Measurements from ENCODE around the gene TMCO4.
"Not testable (repeated sequence)": the region's sequence is repeated elsewhere in the genome, so short reads cannot be mapped to it uniquely, and the experiment has no call there.

Gene TMCO4

GRCh38 chr1:19656134-19656779 is 143.5 kb downstream of the TMCO4 start:
- DNase-seq (ENCODE audit: low read depth) = no peak

- DNase-seq (ENCODE audit: low read depth) = no peak
Measured at GRCh38 chr1:19655718-19656080, 144.0 kb downstream of the TMCO4 start.

GRCh38 chr1:19654886-19655717 is 144.6 kb downstream of the TMCO4 start:
- no peak for DNase-seq (ENCODE audit: low read depth)

- peak; percentile 49 for DNase-seq (ENCODE audit: low read depth)
Measured at GRCh38 chr1:19654386-19654785, 145.3 kb downstream of the TMCO4 start.

GRCh38 chr1:19651141-19651737 is 148.5 kb downstream of the TMCO4 start:
- DNase-seq (ENCODE audit: low read depth) = peak; percentile 57

- no peak for DNase-seq (ENCODE audit: low read depth)
Measured at GRCh38 chr1:19650416-19651140, 149.1 kb downstream of the TMCO4 start.

- DNase-seq (ENCODE audit: low read depth) = no peak
Measured at GRCh38 chr1:19648689-19649088, 151.0 kb downstream of the TMCO4 start.

GRCh38 chr1:19648239-19648638 is 151.5 kb downstream of the TMCO4 start:
- no peak for DNase-seq (ENCODE audit: low read depth)

GRCh38 chr1:19647643-19648042 is 152.1 kb downstream of the TMCO4 start:
- no peak for DNase-seq (ENCODE audit: low read depth)

GRCh38 chr1:19646377-19647319 is 153.1 kb downstream of the TMCO4 start:
- DNase-seq (ENCODE audit: low read depth) = no peak

- DNase-seq (ENCODE audit: low read depth) = peak; percentile 54
Measured at GRCh38 chr1:19645411-19646251, 154.1 kb downstream of the TMCO4 start.

GRCh38 chr1:19644681-19645410 is 154.9 kb downstream of the TMCO4 start:
- peak; percentile 57 for DNase-seq (ENCODE audit: low read depth)

- DNase-seq (ENCODE audit: low read depth) = no peak
Measured at GRCh38 chr1:19644395-19644680, 155.4 kb downstream of the TMCO4 start.

- peak; percentile 69 for DNase-seq (ENCODE audit: low read depth)
Measured at GRCh38 chr1:19643602-19644394, 155.9 kb downstream of the TMCO4 start, which contains the start of gene NBL1. NBL1 (plus strand) TSS chr1:19644311; CDS start chr1:19655031, 10,720 bp downstream.

GRCh38 chr1:19643121-19643520 is 156.6 kb downstream of the TMCO4 start:
- peak; percentile 81 for DNase-seq (ENCODE audit: low read depth)

- DNase-seq (ENCODE audit: low read depth) = no peak
Measured at GRCh38 chr1:19640363-19641316, 159.1 kb downstream of the TMCO4 start.

- peak; percentile 46 for DNase-seq (ENCODE audit: low read depth)
Measured at GRCh38 chr1:19639999-19640362, 159.7 kb downstream of the TMCO4 start.

- not testable (repeated sequence) for DNase-seq (ENCODE audit: low read depth)
Measured at GRCh38 chr1:19639228-19639627, 160.5 kb downstream of the TMCO4 start.
